DND-41 (cell line): ENCODE measurements around the gene ID1.

Experiments
- ATAC-seq: fragments of 200-7000 bp; cut with Tn5 transposase; 3 replicates; pipeline ENCODE4 v1.9.1; 2021; ENCODE audit warnings: low read depth; ENCODE audit not compliant: insufficient read depth
- DNase-seq: peaks from one replicate; pipeline ENCODE4 v3.0.0-alpha.2; 2020
- H2AFZ ChIP-seq: 2 replicates; pipeline ENCODE4 v1.6.0; 2012; ENCODE audit warnings: low read depth, low read length
- H3K27ac ChIP-seq: 2 replicates; pipeline ENCODE4 v1.5.1; 2012; ENCODE audit warnings: low read length, inconsistent platforms
- H3K27me3 ChIP-seq: fragments of 200-600 bp; sonication (generic); 2 replicates; pipeline ENCODE4 v1.6.0; 2012; ENCODE audit warnings: low read length, mild to moderate bottlenecking, inconsistent platforms; ENCODE audit not compliant: insufficient read depth, poor library complexity
- H3K36me3 ChIP-seq: 2 replicates; pipeline ENCODE4 v1.5.1; 2012; ENCODE audit warnings: low read length, inconsistent platforms; ENCODE audit not compliant: insufficient read depth
- H3K4me1 ChIP-seq: 2 replicates; pipeline ENCODE4 v1.5.1; 2012; ENCODE audit warnings: mild to moderate bottlenecking, low read length; ENCODE audit not compliant: insufficient read depth
- H3K4me2 ChIP-seq: 2 replicates; pipeline ENCODE4 v1.6.0; 2012; ENCODE audit warnings: mild to moderate bottlenecking, moderate library complexity, low read length, inconsistent platforms; ENCODE audit not compliant: insufficient read depth
- H3K4me3 ChIP-seq, 2 experiments: fragments of 200-600 bp in 1 of 2; shearing (Covaris generic) in 1 of 2; 2 replicates each; pipeline ENCODE4 v1.5.1; 2012 to 2016; ENCODE audit warnings: inconsistent platforms in 2 of 2, low read length in 2 of 2, mild to moderate bottlenecking in 2 of 2, low read depth in 1 of 2, moderate library complexity in 1 of 2
- H3K79me2 ChIP-seq: 2 replicates; pipeline ENCODE4 v1.6.0; 2012; ENCODE audit warnings: low read length, inconsistent platforms; ENCODE audit not compliant: insufficient read depth
- H3K9ac ChIP-seq: 2 replicates; pipeline ENCODE4 v1.6.0; 2012; ENCODE audit warnings: low read depth, mild to moderate bottlenecking, inconsistent platforms, low read length, moderate library complexity
- H3K9me3 ChIP-seq: 2 replicates; pipeline ENCODE4 v1.5.1; 2012; ENCODE audit warnings: low read length, moderate library complexity, mild to moderate bottlenecking, inconsistent platforms; ENCODE audit not compliant: insufficient read depth, severe bottlenecking
- H4K20me1 ChIP-seq: 2 replicates; pipeline ENCODE4 v1.6.0; 2012; ENCODE audit warnings: low read length; ENCODE audit not compliant: insufficient read depth
- EZH2 ChIP-seq: IDR thresholded peaks from 3 replicates; pipeline ENCODE4 v1.6.1; 2012; ENCODE audit warnings: borderline replicate concordance, low read depth, mild to moderate bottlenecking, moderate library complexity, low read length, inconsistent platforms; ENCODE audit not compliant: severe bottlenecking
- TF ChIP-seq, protein P1 (sequence below): IDR thresholded peaks from 2 replicates; pipeline ENCODE4 v1.5.1; 2012; ENCODE audit warnings: borderline replicate concordance, low read length, moderate library complexity, mild to moderate bottlenecking; ENCODE audit not compliant: poor library complexity, severe bottlenecking; ENCODE audit errors: extremely low read depth

ID1 gene

DNA sequence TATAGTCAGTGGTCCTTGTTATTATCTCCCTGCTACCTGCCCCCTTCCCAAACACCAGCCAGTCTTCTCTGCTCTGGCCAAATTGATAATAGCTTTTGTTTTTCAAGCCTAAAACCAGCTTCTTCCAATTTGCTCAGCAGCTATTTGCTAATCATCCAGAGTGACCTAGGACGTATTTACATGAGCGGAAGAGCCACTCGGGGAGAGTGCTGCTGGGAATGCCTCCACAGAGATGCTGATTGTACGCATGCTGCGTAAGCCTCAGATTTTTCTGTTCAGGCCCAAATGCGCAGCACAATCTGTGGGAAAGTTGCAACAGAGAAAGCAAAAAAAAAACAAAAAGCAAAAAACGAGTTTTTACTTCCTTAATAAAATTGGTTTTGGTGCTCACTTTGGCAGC, 24.4 kb upstream of the ID1 start:
- H3K27ac ChIP-seq: no peak overlapping the region
- no peak for DNase-seq
- no peaks in the 10 kb centered on the region for H3K4me1 ChIP-seq
- no peak overlapping the region for H2AFZ ChIP-seq
- no peak overlapping the region for H3K9ac ChIP-seq
- no peaks in the 10 kb centered on the region for H3K36me3 ChIP-seq
- no peaks in the 10 kb centered on the region for H3K9me3 ChIP-seq
- no peaks in the 10 kb centered on the region for H3K79me2 ChIP-seq
- H3K27me3 ChIP-seq: no peaks in the 10 kb centered on the region
- no peak for TF ChIP-seq EZH2
- TF ChIP-seq, protein P1, sequence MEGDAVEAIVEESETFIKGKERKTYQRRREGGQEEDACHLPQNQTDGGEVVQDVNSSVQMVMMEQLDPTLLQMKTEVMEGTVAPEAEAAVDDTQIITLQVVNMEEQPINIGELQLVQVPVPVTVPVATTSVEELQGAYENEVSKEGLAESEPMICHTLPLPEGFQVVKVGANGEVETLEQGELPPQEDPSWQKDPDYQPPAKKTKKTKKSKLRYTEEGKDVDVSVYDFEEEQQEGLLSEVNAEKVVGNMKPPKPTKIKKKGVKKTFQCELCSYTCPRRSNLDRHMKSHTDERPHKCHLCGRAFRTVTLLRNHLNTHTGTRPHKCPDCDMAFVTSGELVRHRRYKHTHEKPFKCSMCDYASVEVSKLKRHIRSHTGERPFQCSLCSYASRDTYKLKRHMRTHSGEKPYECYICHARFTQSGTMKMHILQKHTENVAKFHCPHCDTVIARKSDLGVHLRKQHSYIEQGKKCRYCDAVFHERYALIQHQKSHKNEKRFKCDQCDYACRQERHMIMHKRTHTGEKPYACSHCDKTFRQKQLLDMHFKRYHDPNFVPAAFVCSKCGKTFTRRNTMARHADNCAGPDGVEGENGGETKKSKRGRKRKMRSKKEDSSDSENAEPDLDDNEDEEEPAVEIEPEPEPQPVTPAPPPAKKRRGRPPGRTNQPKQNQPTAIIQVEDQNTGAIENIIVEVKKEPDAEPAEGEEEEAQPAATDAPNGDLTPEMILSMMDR: no peak
- no peak for ATAC-seq
- H3K4me2 ChIP-seq: no peak overlapping the region
- H4K20me1 ChIP-seq: no peaks in the 10 kb centered on the region
- no peak overlapping the region for H3K4me3 ChIP-seq

GRCh38 chr20:31581391-31581790, 23.7 kb upstream of the ID1 start:
- no peaks in the 10 kb centered on the region for H3K4me1 ChIP-seq
- H3K9ac ChIP-seq: no peak overlapping the region
- H2AFZ ChIP-seq: no peak overlapping the region
- H3K4me3 ChIP-seq: no peak overlapping the region
- TF ChIP-seq, protein P1: no peak
- TF ChIP-seq EZH2: no peak
- DNase-seq (no peak), ATAC-seq (no peak)
- no peaks in the 10 kb centered on the region for H3K36me3 ChIP-seq
- no peaks in the 10 kb centered on the region for H3K79me2 ChIP-seq
- no peak overlapping the region for H3K27ac ChIP-seq
- no peak overlapping the region for H3K4me2 ChIP-seq
- H3K9me3 ChIP-seq: no peaks in the 10 kb centered on the region
- H3K27me3 ChIP-seq: no peaks in the 10 kb centered on the region
- no peaks in the 10 kb centered on the region for H4K20me1 ChIP-seq

DNA sequence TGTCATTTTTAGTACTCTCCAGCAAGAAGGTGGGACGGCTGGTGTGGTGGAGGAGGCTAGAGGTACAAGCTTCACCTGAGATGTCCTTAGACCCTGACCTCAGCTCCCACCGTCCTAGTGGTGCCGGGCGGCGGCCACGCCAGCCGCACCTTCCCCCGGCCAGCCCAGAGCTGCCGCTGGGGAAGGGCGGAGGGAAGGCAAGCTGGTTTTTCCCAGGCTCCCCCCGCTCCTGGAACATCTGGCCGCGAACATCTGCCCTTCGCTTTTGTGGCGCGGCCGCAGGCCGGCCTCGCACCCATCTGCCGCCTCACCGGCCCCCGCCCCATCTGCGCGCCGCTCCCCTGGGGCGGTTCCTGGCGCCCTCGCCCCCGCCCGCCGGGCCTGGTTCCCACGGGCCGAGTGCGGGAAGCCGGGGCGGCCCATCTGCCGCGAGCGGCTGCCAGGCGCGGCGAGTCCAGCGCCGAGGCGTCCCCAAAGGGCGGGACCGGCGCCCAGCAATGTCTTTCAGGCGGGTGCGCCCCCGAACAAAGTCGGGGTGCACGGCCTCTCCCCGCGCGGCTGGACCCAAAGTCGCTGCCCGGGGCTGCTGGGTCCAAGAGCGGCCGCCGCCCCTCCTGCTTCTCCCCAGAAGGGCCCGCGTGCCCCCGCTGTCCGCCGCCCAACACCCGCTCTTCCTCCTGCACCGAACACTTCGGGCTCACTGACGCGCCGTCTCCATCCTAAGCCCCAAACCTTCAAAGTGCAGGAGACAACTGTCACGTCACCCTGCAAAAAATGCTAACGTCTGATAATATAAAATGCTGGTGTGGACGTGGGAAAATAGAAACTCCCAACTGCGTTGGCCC, 17.3 kb upstream of the ID1 start:
- ATAC-seq (peak; percentile 55), DNase-seq (no peak)
- H3K27ac ChIP-seq: no peak overlapping the region

More for the DNA sequence above, 17.3 kb upstream of the ID1 start:
- H3K4me3 ChIP-seq: no peak overlapping the region
- H3K9me3 ChIP-seq: no peaks in the 10 kb centered on the region
- no peak overlapping the region for H3K9ac ChIP-seq
- H2AFZ ChIP-seq: no peak overlapping the region
- no peaks in the 10 kb centered on the region for H3K79me2 ChIP-seq
- H3K4me1 ChIP-seq: no peaks in the 10 kb centered on the region
- no peaks in the 10 kb centered on the region for H3K27me3 ChIP-seq
- H4K20me1 ChIP-seq: no peaks in the 10 kb centered on the region
- no peak overlapping the region for H3K4me2 ChIP-seq
- TF ChIP-seq, protein P1: no peak
- TF ChIP-seq EZH2: no peak
- no peaks in the 10 kb centered on the region for H3K36me3 ChIP-seq
